ENCODE results near the gene SYNE1.
"Not testable (repeated sequence)": the region's sequence is repeated elsewhere in the genome, so short reads cannot be mapped to it uniquely, and the experiment has no call there.

The SYNE1 gene

GRCh38 chr6:152671171-152671570 is 34.0 kb upstream of the SYNE1 start:
- no peak for DNase-seq (ENCODE audit: low read depth)
- H3K4me3 ChIP-seq (ENCODE audit: low read length): no peak overlapping the region
- TF ChIP-seq CTCF (conservative IDR thresholded peaks at IDR 0.05; ENCODE audit: low read depth, low read length): no peak

GRCh38 chr6:152669895-152670294 is 32.7 kb upstream of the SYNE1 start:
- H3K4me3 ChIP-seq (ENCODE audit: low read length): no peak overlapping the region
- TF ChIP-seq CTCF (conservative IDR thresholded peaks at IDR 0.05; ENCODE audit: low read depth, low read length): peak; percentile 45
- DNase-seq (ENCODE audit: low read depth): no peak

- no peak overlapping the region for H3K4me3 ChIP-seq (ENCODE audit: low read length)
- TF ChIP-seq CTCF (conservative IDR thresholded peaks at IDR 0.05; ENCODE audit: low read depth, low read length): no peak
- DNase-seq (ENCODE audit: low read depth): peak; percentile 42
These were observed 24.6 kb upstream of the SYNE1 start for GRCh38 chr6:152661776-152662175.

- TF ChIP-seq CTCF (conservative IDR thresholded peaks at IDR 0.05; ENCODE audit: low read depth, low read length): no peak
- no peak for DNase-seq (ENCODE audit: low read depth)
- H3K4me3 ChIP-seq (ENCODE audit: low read length): no peak overlapping the region
These were observed 14.8 kb upstream of the SYNE1 start for GRCh38 chr6:152651986-152652385.

GRCh38 chr6:152648105-152648504 is 10.9 kb upstream of the SYNE1 start:
- TF ChIP-seq CTCF (conservative IDR thresholded peaks at IDR 0.05; ENCODE audit: low read depth, low read length): no peak
- DNase-seq (ENCODE audit: low read depth): no peak
- H3K4me3 ChIP-seq (ENCODE audit: low read length): no peak overlapping the region

- not testable (repeated sequence) for DNase-seq (ENCODE audit: low read depth); H3K4me3 ChIP-seq (ENCODE audit: low read length)
These were observed 9.6 kb upstream of the SYNE1 start for GRCh38 chr6:152646732-152647131.

- no peak overlapping the region for H3K4me3 ChIP-seq (ENCODE audit: low read length)
- no peak for DNase-seq (ENCODE audit: low read depth)
- peak; percentile 62 for TF ChIP-seq CTCF (conservative IDR thresholded peaks at IDR 0.05; ENCODE audit: low read depth, low read length)
These were observed 5.6 kb upstream of the SYNE1 start for GRCh38 chr6:152642578-152643375.

Measured in retinal pigment epithelial cell (primary cell).